ENCODE results near the gene CCDC172. TPM values are rescaled to one million over a fixed set of nuclear protein-coding genes. Genes with fewer than 3 reads are reported as not detected.

The CCDC172 gene, protein sequence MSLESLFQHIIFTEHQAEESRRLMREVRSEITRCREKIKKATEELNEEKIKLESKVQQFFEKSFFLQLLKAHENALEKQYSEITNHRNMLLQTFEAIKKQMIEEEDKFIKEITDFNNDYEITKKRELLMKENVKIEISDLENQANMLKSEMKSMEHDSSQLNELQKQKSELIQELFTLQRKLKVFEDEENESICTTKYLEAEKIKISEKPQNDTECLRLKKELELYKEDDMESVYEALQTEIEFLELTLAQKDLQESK
- total RNA-seq = not detected in 2 replicates

DNA sequence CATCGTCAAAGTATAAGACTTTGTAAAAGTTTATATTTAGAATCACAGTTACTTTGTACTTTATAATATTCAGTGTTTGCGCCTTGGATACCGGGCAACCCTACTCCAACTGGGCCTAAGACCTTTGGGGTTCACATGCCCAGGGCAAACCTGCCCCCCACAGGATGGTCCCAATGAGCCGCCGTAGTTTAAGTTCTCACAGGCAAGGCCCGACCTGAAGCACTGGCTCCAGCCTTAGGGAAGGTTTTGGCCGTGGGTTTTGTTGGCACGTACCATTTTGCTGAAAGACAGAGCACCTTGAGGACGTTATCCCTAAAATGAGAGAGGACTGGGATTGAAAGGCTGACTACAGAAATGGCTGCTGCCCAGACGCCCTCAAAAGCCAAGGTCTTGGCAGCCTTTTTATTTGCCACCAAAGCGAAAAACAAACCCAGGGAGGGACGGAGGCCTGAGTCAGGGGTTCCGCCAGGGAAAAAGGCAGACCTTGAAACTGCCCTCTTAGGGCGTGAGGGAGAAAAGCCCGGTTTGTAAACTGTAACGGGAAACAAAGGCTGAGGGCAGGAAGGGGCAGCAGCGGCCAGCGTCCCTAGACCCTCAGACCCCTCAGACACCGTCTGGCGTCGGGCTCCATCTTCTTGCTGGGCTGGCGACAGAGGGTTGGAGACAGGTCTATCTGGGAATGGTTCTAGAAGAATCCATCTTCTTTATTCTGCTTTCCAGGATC, at the start of gene CCDC172:
TSS of gene CCDC172 (plus strand) at position 222 of the 724 bp plus-strand sequence. CDS start 564 bp downstream, outside the sequence.

DNA sequence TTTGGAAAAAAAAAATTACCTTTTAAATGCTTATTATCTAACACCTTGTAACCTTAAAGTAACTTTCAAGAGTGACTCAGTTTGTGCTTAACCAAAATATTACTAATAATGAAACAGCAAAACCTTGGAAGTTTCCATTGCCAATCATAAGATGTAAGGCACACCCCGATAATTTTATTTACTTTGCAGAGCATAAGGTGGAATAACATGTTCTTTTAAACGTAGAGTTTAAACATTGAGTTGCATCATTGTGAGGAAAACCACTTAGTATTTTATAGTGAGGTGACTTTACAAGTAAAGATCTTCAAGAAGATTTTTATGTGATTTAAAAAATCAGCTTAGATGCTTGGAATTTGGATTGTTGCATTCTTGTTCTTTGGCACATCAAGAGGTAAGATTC, 103.4 kb downstream of the CCDC172 start, which contains the start of gene PNLIPRP3:
TSS of gene PNLIPRP3 (plus strand) at position 177 of the 400 bp plus-strand sequence. CDS start at position 343, 166 bp downstream.

Other genes starting within 250 kb of the CCDC172 start
- 1.6 and 131 TPM in 2 replicates for gene GFRA1, start 51.2 kb upstream of the CCDC172 start, total RNA-seq
- gene PNLIPRP3, start 103.4 kb downstream of the CCDC172 start, total RNA-seq = not detected in 2 replicates
- gene PNLIP, start 221.5 kb downstream of the CCDC172 start, total RNA-seq = not detected in 2 replicates